Heart right ventricle (tissue), 16 donors: Measurements from ENCODE around the gene SLC26A9. TPM values are rescaled to one million over a fixed set of nuclear protein-coding genes. Genes with fewer than 3 reads are reported as not detected.

Experiments used
- ATAC-seq, 8 donors: fragments of 200-7000 bp; cut with Tn5 transposase; one replicate each; pipeline ENCODE4 v1.9.1; 2020; ENCODE audit warnings: mild to moderate bottlenecking in 8 of 8, moderate library complexity in 8 of 8, moderate number of reproducible peaks in 1 of 8
- DNase-seq, 2 donors: peaks; one replicate each; pipeline ENCODE4 v3.0.0-alpha.2; 2020
- H3K27ac ChIP-seq, 10 donors: fragments of 200-600 bp; sonication (generic) in 2 of 10; one replicate each; pipeline versions ENCODE4 v1.5.0 to v1.8.0; 2020 to 2022; ENCODE audit warnings: mild to moderate bottlenecking in 3 of 10
- H3K27me3 ChIP-seq, 7 donors: fragments of 200-600 bp; one replicate each; pipeline ENCODE4 v1.8.0; 2021 to 2022; ENCODE audit warnings: mild to moderate bottlenecking in 2 of 7
- H3K36me3 ChIP-seq, 9 donors: fragments of 200-600 bp; sonication (generic) in 1 of 9; one replicate each; pipeline versions ENCODE4 v1.5.0 to v1.8.0; 2020 to 2022; ENCODE audit warnings: mild to moderate bottlenecking in 2 of 9
- H3K4me1 ChIP-seq, 9 donors: fragments of 200-600 bp; sonication (generic) in 1 of 9; one replicate each; pipeline versions ENCODE4 v1.5.0 to v1.8.0; 2020 to 2022; ENCODE audit warnings: mild to moderate bottlenecking in 4 of 9
- H3K4me3 ChIP-seq, 10 donors: fragments of 200-600 bp; sonication (generic) in 2 of 10; one replicate each; pipeline versions ENCODE4 v1.5.0 to v1.8.0; 2020 to 2022; ENCODE audit warnings: mild to moderate bottlenecking in 7 of 10, moderate library complexity in 2 of 10
- H3K9me3 ChIP-seq, 11 donors: fragments of 200-600 bp in 10 of 11; sonication (generic) in 2 of 11; one replicate each; pipeline versions ENCODE4 v1.5.0 to v1.8.0; 2013 to 2022; ENCODE audit warnings: mild to moderate bottlenecking in 2 of 11, control low read depth in 1 of 11, moderate library complexity in 1 of 11
- WGBS, 2 donors: extraction: QIAGEN DNeasy Blood & Tissue Kit; methylation state at CpG; one replicate each; pipeline ENCODE4 v1.1.7; 2013; ENCODE audit warnings: inconsistent platforms in 1 of 2; 5-methylcytosine and 5-hydroxymethylcytosine counted together
- intact Hi-C, 10 donors: fragments of 100-400 bp; cut with DNase I; formaldehyde crosslinking; loops; one replicate each; pipeline versions ENCODE4 v1.11.1 to v1.14.2; 2022
- polyA plus RNA-seq, 2 donors: library from polyadenylated mRNA; stranded (reverse); fragments of 200-250 nt; gene quantifications; one replicate each; pipeline ENCODE4 v1.2.3, GENCODE V29; 2013
- total RNA-seq, 10 donors: library from RNA; stranded (reverse); fragmentation: NEBNext Ultra II Directional in 3 of 10; extraction: Animal tissue kit (Norgen Biotek cat#: 25700) in 3 of 10; gene quantifications; one replicate each; pipeline versions ENCODE4 v1.2.1 to v1.2.4, GENCODE V29; 2021 to 2023
- TF ChIP-seq, protein P1 (sequence below), 9 donors: fragments of 200-600 bp; sonication (generic) in 2 of 9; IDR thresholded peaks; one replicate each; pipeline versions ENCODE4 v1.5.0 to v1.8.0; 2021 to 2022; ENCODE audit warnings: antibody characterized with exemption in 9 of 9, mild to moderate bottlenecking in 5 of 9, moderate library complexity in 1 of 9
- donor health status: Arrhythmogenic right ventricular cardiomyopathy.
- donor health status: ischemic (EF 13 %, LVEDD 7.1; RV severe dilation, severe dysfunction).
- donor health status: healthy with polysubstance abuse.
- donor health status: DM: no; HTN: yes; CAD: no.
- donor health status: DM: no; HTN: no; CAD: no.
- donor health status: ischemic (EF 25% LVEDD 6.9; RV normal size, moderate dysfunction).
- donor health status: ischemic (EF 25% LVEDD 5.7; RV mildly dilated, moderate dysfunction).
- donor health status: healthy.
- donor health status: DM: yes; HTN: yes; CAD: no.
- donor health status: Ischemic cardiomyopathy.
- donor health status: ischemic (EF 35%, LVEDD 5.7; RV mildly dilated, moderate dysfunction).
- donor health status: nonischemic (EF 11% LVEDD 7.7; RV severe dilation, severe dysfunction).
- donor health status: DM: yes; HTN: yes; CAD: no.
- donor health status: PGD.
- donor health status: ischemic (EF 29% LVEDD 5.4; RV normal size, mild dysfunction).
- donor health status: nonischemic (EF 23%, LVEDD 6.1; RV moderate dilation, normal function).

Gene SLC26A9
- total and polyA plus RNA-seq, 12 donors = 3.3 to 41.1 (median 12.7) TPM

- intact Hi-C loops = no loop called here
- no peak for DNase-seq
These were observed 4.8 kb upstream of the SLC26A9 start for GRCh38 chr1:205948039-205948438.

GRCh38 chr1:205947024-205947423 lies 3.8 kb upstream of the SLC26A9 start:
- ATAC-seq = no peak

More at GRCh38 chr1:205948039-205948438, 4.8 kb upstream of the SLC26A9 start:
- 90 to 96% methylated on average over 4 of the region's 4 CpGs for WGBS, 2 donors
- Histone ChIP-seq H3K27me3 (peaks cover 0 to 8% (median 0%) of the 10 kb centered on the region in 7 donors), H3K27ac (no peak overlapping the region), H3K4me3 (no peak overlapping the region), H3K36me3 (no peaks in the 10 kb centered on the region), H3K4me1 (peaks cover 0 to 29% (median 7%) of the 10 kb centered on the region in 9 donors), H3K9me3 (no peaks in the 10 kb centered on the region)
- ATAC-seq = no peak
- TF ChIP-seq, protein P1, sequence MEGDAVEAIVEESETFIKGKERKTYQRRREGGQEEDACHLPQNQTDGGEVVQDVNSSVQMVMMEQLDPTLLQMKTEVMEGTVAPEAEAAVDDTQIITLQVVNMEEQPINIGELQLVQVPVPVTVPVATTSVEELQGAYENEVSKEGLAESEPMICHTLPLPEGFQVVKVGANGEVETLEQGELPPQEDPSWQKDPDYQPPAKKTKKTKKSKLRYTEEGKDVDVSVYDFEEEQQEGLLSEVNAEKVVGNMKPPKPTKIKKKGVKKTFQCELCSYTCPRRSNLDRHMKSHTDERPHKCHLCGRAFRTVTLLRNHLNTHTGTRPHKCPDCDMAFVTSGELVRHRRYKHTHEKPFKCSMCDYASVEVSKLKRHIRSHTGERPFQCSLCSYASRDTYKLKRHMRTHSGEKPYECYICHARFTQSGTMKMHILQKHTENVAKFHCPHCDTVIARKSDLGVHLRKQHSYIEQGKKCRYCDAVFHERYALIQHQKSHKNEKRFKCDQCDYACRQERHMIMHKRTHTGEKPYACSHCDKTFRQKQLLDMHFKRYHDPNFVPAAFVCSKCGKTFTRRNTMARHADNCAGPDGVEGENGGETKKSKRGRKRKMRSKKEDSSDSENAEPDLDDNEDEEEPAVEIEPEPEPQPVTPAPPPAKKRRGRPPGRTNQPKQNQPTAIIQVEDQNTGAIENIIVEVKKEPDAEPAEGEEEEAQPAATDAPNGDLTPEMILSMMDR (IDR thresholded peaks at IDR 0.05) = no peak

GRCh38 chr1:205945069-205945468 lies 1.8 kb upstream of the SLC26A9 start:
- peaks cover 0 to 15% (median 3%) of the 10 kb centered on the region in 9 donors for H3K4me1 ChIP-seq

More at GRCh38 chr1:205947024-205947423, 3.8 kb upstream of the SLC26A9 start:
- H3K27me3 ChIP-seq = peaks cover 0 to 16% (median 0%) of the 10 kb centered on the region in 7 donors
- H3K4me1 ChIP-seq = peaks cover 0 to 22% (median 7%) of the 10 kb centered on the region in 9 donors
- intact Hi-C loops = no loop called here
- H3K27ac ChIP-seq = no peak overlapping the region
- no peak overlapping the region for H3K4me3 ChIP-seq
- DNase-seq = no peak
- no peaks in the 10 kb centered on the region for H3K9me3 ChIP-seq
- H3K36me3 ChIP-seq = no peaks in the 10 kb centered on the region
- WGBS, 2 donors = 73 to 76% methylated on average over 4 of the region's 4 CpGs
- TF ChIP-seq, protein P1 (IDR thresholded peaks at IDR 0.05) = no peak

GRCh38 chr1:205944525-205944924 lies 1.3 kb upstream of the SLC26A9 start:
- TF ChIP-seq, protein P1 (IDR thresholded peaks at IDR 0.05) = no peak
- DNase-seq (no peak), ATAC-seq (no peak)
- no peak overlapping the region for H3K4me3 ChIP-seq
- 72 to 75% methylated on average over 4 of the region's 4 CpGs for WGBS, 2 donors
- intact Hi-C loops = no loop called here
- peaks cover 0 to 29% (median 0%) of the 10 kb centered on the region in 7 donors for H3K27me3 ChIP-seq
- H3K4me1 ChIP-seq = peaks cover 0 to 17% (median 0%) of the 10 kb centered on the region in 9 donors
- no peaks in the 10 kb centered on the region for H3K9me3 ChIP-seq
- no peaks in the 10 kb centered on the region for H3K36me3 ChIP-seq
- H3K27ac ChIP-seq = no peak overlapping the region

More at GRCh38 chr1:205945069-205945468, 1.8 kb upstream of the SLC26A9 start:
- ATAC-seq (no peak), DNase-seq (no peak)
- intact Hi-C loops = no loop called here
- TF ChIP-seq, protein P1 (IDR thresholded peaks at IDR 0.05) = no peak
- H3K27ac ChIP-seq = no peak overlapping the region
- H3K36me3 ChIP-seq = no peaks in the 10 kb centered on the region
- H3K4me3 ChIP-seq = no peak overlapping the region
- 84 to 89% methylated on average over 3 of the region's 3 CpGs for whole genome bisulfite sequencing, 2 donors
- peaks cover 0 to 25% (median 0%) of the 10 kb centered on the region in 7 donors for H3K27me3 ChIP-seq
- no peaks in the 10 kb centered on the region for H3K9me3 ChIP-seq
